ENCODE results near the gene LTBP4.

Gene LTBP4

GRCh38 chr19:40638327-40638726, 37.2 kb downstream of the LTBP4 start:
- in situ Hi-C loops (cut with HindIII; ENCODE audit: low sequenced_read_pairs): loop anchor here (5.0 kb wide), 2 partner anchors 41 to 86 kb away; no protein-coding TSS in a partner anchor
- no peak for TF ChIP-seq CTCF (IDR thresholded peaks at IDR 0.05; ENCODE audit: low read depth, low read length, missing control alignments)
- no peak for DNase-seq (ENCODE audit: low read depth)
- no peak overlapping the region for H3K4me3 ChIP-seq (ENCODE audit: low read depth, low read length)

GRCh38 chr19:40639638-40639982, 38.4 kb downstream of the LTBP4 start:
- in situ Hi-C loops (cut with HindIII; ENCODE audit: low sequenced_read_pairs): loop anchor here (5.0 kb wide), 2 partner anchors 42 to 87 kb away; no protein-coding TSS in a partner anchor
- no peak overlapping the region for H3K4me3 ChIP-seq (ENCODE audit: low read depth, low read length)
- no peak for DNase-seq (ENCODE audit: low read depth)
- no peak for TF ChIP-seq CTCF (IDR thresholded peaks at IDR 0.05; ENCODE audit: low read depth, low read length, missing control alignments)

GRCh38 chr19:40640744-40641143, 39.6 kb downstream of the LTBP4 start:
- DNase-seq (ENCODE audit: low read depth): no peak
- no peak for TF ChIP-seq CTCF (IDR thresholded peaks at IDR 0.05; ENCODE audit: low read depth, low read length, missing control alignments)
- in situ Hi-C loops (cut with HindIII; ENCODE audit: low sequenced_read_pairs): no loop called here
- no peak overlapping the region for H3K4me3 ChIP-seq (ENCODE audit: low read depth, low read length)

GRCh38 chr19:40641281-40641680, 40.1 kb downstream of the LTBP4 start:
- TF ChIP-seq CTCF (IDR thresholded peaks at IDR 0.05; ENCODE audit: low read depth, low read length, missing control alignments): no peak
- in situ Hi-C loops (cut with HindIII; ENCODE audit: low sequenced_read_pairs): no loop called here
- no peak for DNase-seq (ENCODE audit: low read depth)

GRCh38 chr19:40642051-40642706, 41.0 kb downstream of the LTBP4 start:
- TF ChIP-seq CTCF (IDR thresholded peaks at IDR 0.05; ENCODE audit: low read depth, low read length, missing control alignments): no peak
- no peak for DNase-seq (ENCODE audit: low read depth)

More at GRCh38 chr19:40641281-40641680, 40.1 kb downstream of the LTBP4 start:
- H3K4me3 ChIP-seq (ENCODE audit: low read depth, low read length): no peak overlapping the region

GRCh38 chr19:40642757-40643305, 41.7 kb downstream of the LTBP4 start:
- no peak overlapping the region for H3K4me3 ChIP-seq (ENCODE audit: low read depth, low read length)
- no peak for DNase-seq (ENCODE audit: low read depth)
- in situ Hi-C loops (cut with HindIII; ENCODE audit: low sequenced_read_pairs): no loop called here
- no peak for TF ChIP-seq CTCF (IDR thresholded peaks at IDR 0.05; ENCODE audit: low read depth, low read length, missing control alignments)

More at GRCh38 chr19:40642051-40642706, 41.0 kb downstream of the LTBP4 start:
- H3K4me3 ChIP-seq (ENCODE audit: low read depth, low read length): no peak overlapping the region
- in situ Hi-C loops (cut with HindIII; ENCODE audit: low sequenced_read_pairs): no loop called here
